A549 (cell line): ENCODE measurements around the gene PPP4R1.

Experiments
- CEBPB ChIP-seq, 2 experiments: fragments of >200 bp in 1 of 2; sonication (Bioruptor Twin) in 1 of 2; formaldehyde crosslinking in 1 of 2; IDR thresholded peaks; 2 replicates each; pipeline ENCODE4 v1.6.1; 2012 to 2016
- CTCF ChIP-seq: fragments of >200 bp; sonication (Bioruptor Twin); formaldehyde crosslinking; IDR thresholded peaks from 3 replicates; pipeline ENCODE4 v1.5.1; 2016
- EHMT2 ChIP-seq: fragments of 200-600 bp; sonication (generic); IDR thresholded peaks from 2 replicates; pipeline ENCODE4 v1.6.1; 2016; ENCODE audit warnings: antibody characterized with exemption, low read depth, mild to moderate bottlenecking, moderate library complexity
- EP300 ChIP-seq, 2 experiments: fragments of >200 bp; sonication (Bioruptor Twin); formaldehyde crosslinking; IDR thresholded peaks; 2 replicates in 1 of 2; 3 replicates in 1 of 2; pipeline ENCODE4 v1.6.1; 2016 to 2017
- HMGXB4 ChIP-seq: fragments of 250-450 bp; sonication (Bioruptor Pico); IDR thresholded peaks from 2 replicates; pipeline ENCODE4 v1.5.0; 2021; ENCODE audit warnings: mild to moderate bottlenecking, moderate library complexity, borderline replicate concordance
- JUNB ChIP-seq: fragments of >200 bp; sonication (Bioruptor Twin); formaldehyde crosslinking; IDR thresholded peaks from 2 replicates; pipeline ENCODE4 v1.6.1; 2016
- KDM1A ChIP-seq: fragments of 200-600 bp; sonication (generic); IDR thresholded peaks from 2 replicates; pipeline ENCODE4 v1.6.1; 2016; ENCODE audit warnings: low read depth, mild to moderate bottlenecking
- POLR2A ChIP-seq: IDR thresholded peaks from 2 replicates; pipeline ENCODE4 v1.6.1; 2012; ENCODE audit warnings: mild to moderate bottlenecking, low read length
- RARB ChIP-seq: fragments of 250-450 bp; sonication (Bioruptor Pico); IDR thresholded peaks from 2 replicates; pipeline ENCODE4 v1.8.0; 2021; ENCODE audit warnings: mild to moderate bottlenecking, moderate library complexity
- RCOR1 ChIP-seq: fragments of 150-350 bp; IDR thresholded peaks from 2 replicates; pipeline ENCODE4 v1.6.1; 2014; ENCODE audit warnings: antibody characterized with exemption, low read length, low read depth
- RFX5 ChIP-seq: fragments of 450-650 bp; IDR thresholded peaks from 2 replicates; pipeline ENCODE4 v1.7.1; 2014; ENCODE audit warnings: antibody characterized with exemption, mild to moderate bottlenecking, moderate library complexity
- ZFP36 ChIP-seq: fragments of 450-650 bp; IDR thresholded peaks from 2 replicates; pipeline ENCODE4 v1.6.1; 2014; ENCODE audit warnings: borderline replicate concordance; ENCODE audit not compliant: partially characterized antibody
- TF ChIP-seq, protein P1 (sequence below): IDR thresholded peaks from 2 replicates; pipeline ENCODE4 v1.6.1; 2012; ENCODE audit warnings: low read depth, borderline replicate concordance

GRCh38 chr18:9547782-9548181 lies 66.6 kb downstream of the PPP4R1 start:
- TF ChIP-seq RARB (CRISPR knock-in tag) (no peak), CTCF (no peak), JUNB (no peak), POLR2A (no peak), ZFP36 (no peak), CEBPB (IDR thresholded peaks at IDR 0.05) (no peak), HMGXB4 (CRISPR knock-in tag) (no peak), KDM1A (no peak), EP300 (IDR thresholded peaks at IDR 0.05) (no peak), RCOR1 (no peak), RFX5 (no peak), EHMT2 (no peak)
- TF ChIP-seq, protein P1, sequence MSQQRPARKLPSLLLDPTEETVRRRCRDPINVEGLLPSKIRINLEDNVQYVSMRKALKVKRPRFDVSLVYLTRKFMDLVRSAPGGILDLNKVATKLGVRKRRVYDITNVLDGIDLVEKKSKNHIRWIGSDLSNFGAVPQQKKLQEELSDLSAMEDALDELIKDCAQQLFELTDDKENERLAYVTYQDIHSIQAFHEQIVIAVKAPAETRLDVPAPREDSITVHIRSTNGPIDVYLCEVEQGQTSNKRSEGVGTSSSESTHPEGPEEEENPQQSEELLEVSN = no peak
